ENCODE measurements around the gene LCT. TPM values are rescaled to one million over a fixed set of nuclear protein-coding genes. Genes with fewer than 3 reads are reported as not detected.

LCT gene
- total RNA-seq, 6 experiments from 2014 or later, result not detected

DNA sequence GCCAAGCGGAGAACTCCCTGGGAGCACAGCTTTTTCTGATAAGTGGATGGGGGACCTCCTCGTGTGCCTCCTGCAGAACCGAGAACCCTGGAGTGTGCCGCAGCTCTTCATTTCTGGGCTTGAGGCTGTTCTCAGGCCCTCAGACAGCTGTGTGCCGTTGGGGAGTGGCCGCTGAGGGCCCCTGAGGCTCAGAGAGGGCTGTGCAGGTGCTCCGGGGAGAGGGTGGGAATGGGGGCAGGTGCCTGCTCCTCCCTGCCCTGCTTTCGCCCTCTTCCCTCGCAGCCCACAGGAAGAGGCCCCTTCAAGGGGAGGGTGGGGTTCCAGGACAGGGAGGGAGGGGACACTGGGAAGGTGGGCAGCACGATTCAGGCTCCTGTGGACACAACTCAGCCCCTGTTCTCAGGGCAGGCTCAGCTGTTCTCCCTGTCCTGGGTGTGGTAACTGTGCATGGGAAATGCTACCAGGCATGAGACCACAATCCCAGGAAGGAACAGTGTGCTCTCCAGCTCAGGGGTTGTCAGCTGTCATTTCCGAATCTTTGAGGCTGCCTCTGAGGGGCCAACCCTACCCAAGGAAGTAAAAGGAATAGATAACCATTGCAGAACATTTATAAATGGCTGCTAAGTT lies 11.3 kb downstream of the LCT start:
- H3K9me3 Mint-ChIP-seq, result peaks cover 7% of the 10 kb centered on the region

GRCh38 chr2:135825131-135825530 lies 11.9 kb downstream of the LCT start:
- DNase-seq, result no peak
- Mint-ChIP-seq H3K4me1 (ENCODE audit: low read depth) (peaks cover 5% of the 10 kb centered on the region), H3K9me3 (peaks cover 7% of the 10 kb centered on the region), H3K27ac (no peak overlapping the region), H3K4me3 (no peak overlapping the region), H3K36me3 (ENCODE audit: low read depth) (peaks cover 8% of the 10 kb centered on the region; the same call in 1 of the 2 replicates), H3K27me3 (ENCODE audit: insufficient read depth) (peaks cover 33% of the 10 kb centered on the region)
- TF ChIP-seq, protein P1, sequence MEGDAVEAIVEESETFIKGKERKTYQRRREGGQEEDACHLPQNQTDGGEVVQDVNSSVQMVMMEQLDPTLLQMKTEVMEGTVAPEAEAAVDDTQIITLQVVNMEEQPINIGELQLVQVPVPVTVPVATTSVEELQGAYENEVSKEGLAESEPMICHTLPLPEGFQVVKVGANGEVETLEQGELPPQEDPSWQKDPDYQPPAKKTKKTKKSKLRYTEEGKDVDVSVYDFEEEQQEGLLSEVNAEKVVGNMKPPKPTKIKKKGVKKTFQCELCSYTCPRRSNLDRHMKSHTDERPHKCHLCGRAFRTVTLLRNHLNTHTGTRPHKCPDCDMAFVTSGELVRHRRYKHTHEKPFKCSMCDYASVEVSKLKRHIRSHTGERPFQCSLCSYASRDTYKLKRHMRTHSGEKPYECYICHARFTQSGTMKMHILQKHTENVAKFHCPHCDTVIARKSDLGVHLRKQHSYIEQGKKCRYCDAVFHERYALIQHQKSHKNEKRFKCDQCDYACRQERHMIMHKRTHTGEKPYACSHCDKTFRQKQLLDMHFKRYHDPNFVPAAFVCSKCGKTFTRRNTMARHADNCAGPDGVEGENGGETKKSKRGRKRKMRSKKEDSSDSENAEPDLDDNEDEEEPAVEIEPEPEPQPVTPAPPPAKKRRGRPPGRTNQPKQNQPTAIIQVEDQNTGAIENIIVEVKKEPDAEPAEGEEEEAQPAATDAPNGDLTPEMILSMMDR (IDR thresholded peaks at IDR 0.05), result no peak

More for the DNA sequence above, 11.3 kb downstream of the LCT start:
- H3K36me3 Mint-ChIP-seq (ENCODE audit: low read depth), result peaks cover 8% of the 10 kb centered on the region; the same call in 1 of the 2 replicates
- H3K4me1 Mint-ChIP-seq (ENCODE audit: low read depth), result no peaks in the 10 kb centered on the region; the same call in 1 of the 2 replicates
- H3K27ac Mint-ChIP-seq, result no peak overlapping the region
- H3K27me3 Mint-ChIP-seq (ENCODE audit: insufficient read depth), result peaks cover 34% of the 10 kb centered on the region
- DNase-seq, result no peak
- H3K4me3 Mint-ChIP-seq, result no peak overlapping the region
- TF ChIP-seq, protein P1 (IDR thresholded peaks at IDR 0.05), result no peak

DNA sequence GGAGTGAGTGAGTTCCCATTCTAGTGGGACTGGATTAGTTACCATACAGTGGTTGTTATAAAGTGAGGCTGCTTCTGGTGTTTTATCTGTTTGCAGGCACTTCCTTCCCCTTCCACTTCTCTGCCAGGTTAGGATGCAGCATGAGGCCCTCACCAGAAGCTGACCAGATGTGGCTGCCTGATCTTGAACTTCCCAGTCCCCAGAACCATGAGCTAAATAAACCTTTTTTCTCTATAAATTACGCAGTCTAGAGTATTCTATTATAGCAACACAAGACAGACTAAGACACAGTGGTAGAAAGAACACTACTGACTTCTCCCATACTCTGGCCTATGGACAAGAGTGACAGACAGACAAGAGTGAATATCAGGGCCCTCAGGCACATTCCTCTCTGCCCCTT lies 14.1 kb downstream of the LCT start:
- Mint-ChIP-seq H3K36me3 (ENCODE audit: low read depth) (peaks cover 8% of the 10 kb centered on the region; the same call in 1 of the 2 replicates), H3K27me3 (ENCODE audit: insufficient read depth) (peaks cover 17% of the 10 kb centered on the region), H3K4me1 (ENCODE audit: low read depth) (peaks cover 22% of the 10 kb centered on the region), H3K9me3 (peaks cover 7% of the 10 kb centered on the region), H3K27ac (no peak overlapping the region), H3K4me3 (no peak overlapping the region)
- TF ChIP-seq, protein P1 (IDR thresholded peaks at IDR 0.05), result no peak
- no peak for DNase-seq

DNA sequence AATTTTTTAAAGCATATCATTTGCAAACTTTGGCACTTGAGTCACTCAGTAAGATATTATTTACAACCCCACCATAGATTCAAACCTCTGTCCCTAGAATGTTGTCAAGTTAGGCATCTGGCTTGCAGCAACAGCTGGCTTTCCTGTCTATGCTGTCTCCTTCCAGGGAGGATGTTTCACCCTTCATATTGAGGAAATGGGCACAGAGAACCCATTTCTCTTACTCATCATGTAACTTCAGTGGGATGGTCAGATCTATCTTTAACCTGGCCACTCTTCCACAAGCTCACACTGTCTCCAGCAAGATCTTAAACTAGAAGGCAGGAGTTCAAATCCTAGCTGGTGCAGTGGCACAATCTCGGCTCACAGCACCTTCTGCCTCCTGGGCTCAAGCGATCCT lies 15.8 kb downstream of the LCT start:
- peaks cover 8% of the 10 kb centered on the region; the same call in 1 of the 2 replicates for H3K36me3 Mint-ChIP-seq (ENCODE audit: low read depth)
- H3K9me3 Mint-ChIP-seq, result peaks cover 7% of the 10 kb centered on the region
- peaks cover 24% of the 10 kb centered on the region for H3K4me1 Mint-ChIP-seq (ENCODE audit: low read depth)
- TF ChIP-seq, protein P1 (IDR thresholded peaks at IDR 0.05), result no peak
- no peak for DNase-seq
- H3K27ac Mint-ChIP-seq, result no peak overlapping the region
- no peak overlapping the region for H3K4me3 Mint-ChIP-seq
- H3K27me3 Mint-ChIP-seq (ENCODE audit: insufficient read depth), result peaks cover 18% of the 10 kb centered on the region

- TF ChIP-seq, protein P1 (IDR thresholded peaks at IDR 0.05), result no peak
- Mint-ChIP-seq H3K9me3 (peaks cover 7% of the 10 kb centered on the region), H3K4me3 (no peak overlapping the region), H3K27ac (no peak overlapping the region), H3K27me3 (ENCODE audit: insufficient read depth) (peaks cover 15% of the 10 kb centered on the region), H3K4me1 (ENCODE audit: low read depth) (peaks cover 24% of the 10 kb centered on the region), H3K36me3 (ENCODE audit: low read depth) (peaks cover 8% of the 10 kb centered on the region; the same call in 1 of the 2 replicates)
- DNase-seq, result no peak
Measured at GRCh38 chr2:135820003-135820618, 16.9 kb downstream of the LCT start.

Measured in HFFc6 (cell line).